Astrocyte (in vitro differentiated cells and primary cell): ENCODE results near the gene ENOX2. TPM values are rescaled to one million over a fixed set of nuclear protein-coding genes. Genes with fewer than 3 reads are reported as not detected.
A peak's percentile ranks its signal among the peaks of the same experiment; 100 is the strongest.

Experiments used
- DNase-seq: peaks from one replicate; pipeline ENCODE4 v3.0.0-alpha.2; 2010; ENCODE audit warnings: low read depth
- FAIRE-seq: peaks from 2 replicates; lab custom pipeline; 2011; peaks lifted over from hg19 to GRCh38; lab: Jason Lieb, UNC
- H2AFZ ChIP-seq: 2 replicates; pipeline ENCODE4 v1.6.0; 2012; ENCODE audit warnings: low read depth, low read length, inconsistent platforms
- H3K27ac ChIP-seq: 2 replicates; pipeline ENCODE4 v1.5.1; 2011; ENCODE audit warnings: low read depth, low read length, inconsistent platforms
- H3K27me3 ChIP-seq: 2 replicates; pipeline ENCODE4 v1.6.0; 2011; ENCODE audit warnings: low read length, inconsistent platforms; ENCODE audit not compliant: insufficient read depth
- H3K36me3 ChIP-seq: 2 replicates; pipeline ENCODE4 v1.5.1; 2011; ENCODE audit warnings: low read length, inconsistent platforms; ENCODE audit not compliant: insufficient read depth
- H3K4me1 ChIP-seq: 2 replicates; pipeline ENCODE4 v1.5.1; 2011; ENCODE audit warnings: low read length, inconsistent platforms; ENCODE audit not compliant: insufficient read depth
- H3K4me2 ChIP-seq: 2 replicates; pipeline ENCODE4 v1.6.0; 2012; ENCODE audit warnings: low read length, inconsistent platforms
- H3K4me3 ChIP-seq: 2 replicates; pipeline ENCODE4 v1.5.1; 2011; ENCODE audit warnings: low read depth, mild to moderate bottlenecking, low read length, inconsistent platforms; ENCODE audit not compliant: insufficient read depth
- H3K79me2 ChIP-seq: 2 replicates; pipeline ENCODE4 v1.6.0; 2012; ENCODE audit warnings: mild to moderate bottlenecking, low read length, inconsistent platforms; ENCODE audit not compliant: insufficient read depth
- H3K9ac ChIP-seq: 2 replicates; pipeline ENCODE4 v1.6.0; 2012; ENCODE audit warnings: mild to moderate bottlenecking, low read length, inconsistent platforms
- H3K9me3 ChIP-seq: 2 replicates; pipeline ENCODE4 v1.5.1; 2012; ENCODE audit warnings: low read depth, mild to moderate bottlenecking, low read length, inconsistent platforms; ENCODE audit not compliant: insufficient read depth
- H4K20me1 ChIP-seq: 2 replicates; pipeline ENCODE4 v1.6.0; 2012; ENCODE audit warnings: low read length, inconsistent platforms; ENCODE audit not compliant: insufficient read depth
- H3K27ac Mint-ChIP-seq: one replicate; pipeline ENCODE4 v1.8.0; 2021; ENCODE audit warnings: mild to moderate bottlenecking, mixed read lengths; ENCODE audit not compliant: unreplicated experiment
- H3K27me3 Mint-ChIP-seq: one replicate; pipeline ENCODE4 v1.8.0; 2021; ENCODE audit warnings: low read depth, mixed read lengths; ENCODE audit not compliant: unreplicated experiment
- H3K36me3 Mint-ChIP-seq: one replicate; pipeline ENCODE4 v1.8.0; 2021; ENCODE audit warnings: low read depth, mixed read lengths; ENCODE audit not compliant: unreplicated experiment
- H3K4me1 Mint-ChIP-seq: one replicate; pipeline ENCODE4 v1.8.0; 2021; ENCODE audit warnings: low read depth, mixed read lengths; ENCODE audit not compliant: unreplicated experiment
- H3K4me3 Mint-ChIP-seq: one replicate; pipeline ENCODE4 v1.8.0; 2021; ENCODE audit warnings: mild to moderate bottlenecking, moderate library complexity, mixed read lengths; ENCODE audit not compliant: unreplicated experiment
- H3K9me3 Mint-ChIP-seq: one replicate; pipeline ENCODE4 v1.8.0; 2021; ENCODE audit warnings: mild to moderate bottlenecking, mixed read lengths; ENCODE audit not compliant: unreplicated experiment
- EZH2 ChIP-seq: IDR thresholded peaks from 2 replicates; pipeline ENCODE4 v1.6.1; 2012; ENCODE audit warnings: mild to moderate bottlenecking, low read length, inconsistent platforms; ENCODE audit not compliant: insufficient read depth
- total RNA-seq: library from RNA; stranded (reverse); gene quantifications from 2 replicates; pipeline ENCODE4 v1.2.1, GENCODE V29; 2021
- TF ChIP-seq, protein P1 (sequence below): IDR thresholded peaks from 2 replicates; pipeline ENCODE4 v1.5.1; 2011; ENCODE audit warnings: low read depth, mild to moderate bottlenecking, inconsistent platforms, low read length, moderate library complexity; ENCODE audit not compliant: insufficient read depth

Gene ENOX2
- total RNA-seq, 1 donor from 2014 or later: 9.4 TPM

- Mint-ChIP-seq H3K36me3 (no peaks in the 10 kb centered on the region), H3K9me3 (no peaks in the 10 kb centered on the region), H3K4me1 (peaks cover 27% of the 10 kb centered on the region), H3K4me3 (no peak overlapping the region), H3K27me3 (no peaks in the 10 kb centered on the region), H3K27ac (peak overlapping the region; percentile 85)
- TF ChIP-seq, protein P1, sequence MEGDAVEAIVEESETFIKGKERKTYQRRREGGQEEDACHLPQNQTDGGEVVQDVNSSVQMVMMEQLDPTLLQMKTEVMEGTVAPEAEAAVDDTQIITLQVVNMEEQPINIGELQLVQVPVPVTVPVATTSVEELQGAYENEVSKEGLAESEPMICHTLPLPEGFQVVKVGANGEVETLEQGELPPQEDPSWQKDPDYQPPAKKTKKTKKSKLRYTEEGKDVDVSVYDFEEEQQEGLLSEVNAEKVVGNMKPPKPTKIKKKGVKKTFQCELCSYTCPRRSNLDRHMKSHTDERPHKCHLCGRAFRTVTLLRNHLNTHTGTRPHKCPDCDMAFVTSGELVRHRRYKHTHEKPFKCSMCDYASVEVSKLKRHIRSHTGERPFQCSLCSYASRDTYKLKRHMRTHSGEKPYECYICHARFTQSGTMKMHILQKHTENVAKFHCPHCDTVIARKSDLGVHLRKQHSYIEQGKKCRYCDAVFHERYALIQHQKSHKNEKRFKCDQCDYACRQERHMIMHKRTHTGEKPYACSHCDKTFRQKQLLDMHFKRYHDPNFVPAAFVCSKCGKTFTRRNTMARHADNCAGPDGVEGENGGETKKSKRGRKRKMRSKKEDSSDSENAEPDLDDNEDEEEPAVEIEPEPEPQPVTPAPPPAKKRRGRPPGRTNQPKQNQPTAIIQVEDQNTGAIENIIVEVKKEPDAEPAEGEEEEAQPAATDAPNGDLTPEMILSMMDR: no peak
- no peak for TF ChIP-seq EZH2
- no peaks in the 10 kb centered on the region for H4K20me1 ChIP-seq
- no peaks in the 10 kb centered on the region for H3K27me3 ChIP-seq
- H3K4me1 ChIP-seq: no peaks in the 10 kb centered on the region
- no peak overlapping the region for H3K9ac ChIP-seq
- no peaks in the 10 kb centered on the region for H3K9me3 ChIP-seq
- no peak overlapping the region for H3K27ac ChIP-seq
- H3K4me2 ChIP-seq: no peak overlapping the region
- H2AFZ ChIP-seq: no peak overlapping the region
- H3K36me3 ChIP-seq: no peaks in the 10 kb centered on the region
- FAIRE-seq (no peak), DNase-seq (peak; percentile 62)
- H3K79me2 ChIP-seq: no peaks in the 10 kb centered on the region
- H3K4me3 ChIP-seq: no peak overlapping the region
Observed at GRCh38 chrX:130726661-130727060, 176.3 kb downstream of the ENOX2 start.

DNA sequence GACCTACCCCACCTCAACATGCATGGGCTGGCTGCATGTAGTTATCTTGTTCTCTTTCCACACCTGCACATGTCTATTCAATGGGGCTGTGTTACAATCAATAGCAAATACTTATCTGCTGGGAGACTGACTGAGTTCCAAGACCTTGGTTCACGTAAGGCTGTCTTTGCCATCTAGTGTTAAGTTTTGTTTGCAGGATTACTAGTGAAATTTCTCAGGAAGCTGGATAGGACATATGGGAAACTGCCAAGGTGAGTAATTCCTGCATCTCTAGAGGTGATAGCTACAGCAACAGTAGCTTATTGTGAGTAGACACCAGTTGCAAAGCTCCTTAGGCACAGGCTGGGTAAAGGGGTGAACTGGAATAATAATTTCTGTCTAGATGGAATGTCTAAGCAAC, 177.5 kb downstream of the ENOX2 start:
- no peak for DNase-seq
- H3K27me3 Mint-ChIP-seq: no peaks in the 10 kb centered on the region
- Histone ChIP-seq H4K20me1 (no peaks in the 10 kb centered on the region), H3K27me3 (no peaks in the 10 kb centered on the region), H3K9ac (no peak overlapping the region), H3K27ac (no peak overlapping the region), H3K4me3 (no peak overlapping the region), H3K36me3 (no peaks in the 10 kb centered on the region), H3K9me3 (no peaks in the 10 kb centered on the region), H3K79me2 (no peaks in the 10 kb centered on the region), H2AFZ (no peak overlapping the region), H3K4me1 (no peaks in the 10 kb centered on the region), H3K4me2 (no peak overlapping the region)
- H3K27ac Mint-ChIP-seq: no peak overlapping the region
- no peak for FAIRE-seq
- no peak overlapping the region for H3K4me3 Mint-ChIP-seq
- H3K36me3 Mint-ChIP-seq: no peaks in the 10 kb centered on the region
- no peak for TF ChIP-seq EZH2
- TF ChIP-seq, protein P1: no peak
- no peaks in the 10 kb centered on the region for H3K9me3 Mint-ChIP-seq
- peaks cover 35% of the 10 kb centered on the region for H3K4me1 Mint-ChIP-seq

- Mint-ChIP-seq H3K36me3 (no peaks in the 10 kb centered on the region), H3K9me3 (no peaks in the 10 kb centered on the region), H3K4me1 (peaks cover 22% of the 10 kb centered on the region), H3K4me3 (no peak overlapping the region), H3K27ac (no peak overlapping the region), H3K27me3 (no peaks in the 10 kb centered on the region)
- Histone ChIP-seq H3K27me3 (no peaks in the 10 kb centered on the region), H3K79me2 (no peaks in the 10 kb centered on the region), H3K27ac (no peak overlapping the region), H3K9ac (no peak overlapping the region), H3K9me3 (no peaks in the 10 kb centered on the region), H3K4me1 (no peaks in the 10 kb centered on the region), H3K4me2 (no peak overlapping the region), H3K4me3 (no peak overlapping the region), H2AFZ (no peak overlapping the region), H4K20me1 (no peaks in the 10 kb centered on the region), H3K36me3 (no peaks in the 10 kb centered on the region)
- DNase-seq (no peak), FAIRE-seq (no peak)
- TF ChIP-seq, protein P1: no peak
- no peak for TF ChIP-seq EZH2
Observed at GRCh38 chrX:130719413-130719812, 183.6 kb downstream of the ENOX2 start.
